NCI-H2227 (cell line): ENCODE measurements around the gene LKAAEAR1.
"Not testable (repeated sequence)": the region's sequence is repeated elsewhere in the genome, so short reads cannot be mapped to it uniquely, and the experiment has no call there.

Source experiments
- DNase-seq: peaks from one replicate; lab custom pipeline; 2025; ENCODE audit not compliant: unreplicated experiment; lab: John Stamatoyannopoulos, UW

LKAAEAR1 gene

GRCh38 chr20:64083804-64084684 is at the start of gene LKAAEAR1:
LKAAEAR1 (minus strand) TSS chr20:64084398; CDS start chr20:64084219, 179 bp downstream.
- peak; percentile 58 for DNase-seq

- no peak for DNase-seq
Observed at GRCh38 chr20:64131406-64131805, 47.2 kb upstream of the LKAAEAR1 start.

GRCh38 chr20:64130876-64131275 is 46.7 kb upstream of the LKAAEAR1 start:
- DNase-seq = no peak

- DNase-seq = no peak
Observed at GRCh38 chr20:64130271-64130670, 46.1 kb upstream of the LKAAEAR1 start.

- no peak for DNase-seq
Observed at GRCh38 chr20:64129146-64129782, 45.1 kb upstream of the LKAAEAR1 start.

- not testable (repeated sequence) for DNase-seq
Observed at GRCh38 chr20:64123517-64123916, 39.3 kb upstream of the LKAAEAR1 start.

- DNase-seq = not testable (repeated sequence)
Observed at GRCh38 chr20:64122927-64123326, 38.7 kb upstream of the LKAAEAR1 start.

GRCh38 chr20:64121586-64121985 is 37.4 kb upstream of the LKAAEAR1 start:
- DNase-seq = no peak

GRCh38 chr20:64119681-64120341 is 35.6 kb upstream of the LKAAEAR1 start:
- DNase-seq = no peak

- no peak for DNase-seq
Observed at GRCh38 chr20:64119301-64119680, 35.1 kb upstream of the LKAAEAR1 start.

- DNase-seq = not testable (repeated sequence)
Observed at GRCh38 chr20:64117432-64117777, 33.2 kb upstream of the LKAAEAR1 start.

GRCh38 chr20:64116541-64117431 is 32.6 kb upstream of the LKAAEAR1 start:
- DNase-seq = no peak

- DNase-seq = no peak
Observed at GRCh38 chr20:64116016-64116415, 31.8 kb upstream of the LKAAEAR1 start.

GRCh38 chr20:64115171-64115911 is 31.1 kb upstream of the LKAAEAR1 start:
- peak; percentile 59 for DNase-seq

- no peak for DNase-seq
Observed at GRCh38 chr20:64114356-64114971, 30.3 kb upstream of the LKAAEAR1 start.

- no peak for DNase-seq
Observed at GRCh38 chr20:64113796-64114355, 29.7 kb upstream of the LKAAEAR1 start.

- no peak for DNase-seq
Observed at GRCh38 chr20:64113444-64113775, 29.2 kb upstream of the LKAAEAR1 start.

- DNase-seq = no peak
Observed at GRCh38 chr20:64112691-64113443, 28.7 kb upstream of the LKAAEAR1 start.
